ENCODE results near the gene DUSP2. TPM values are rescaled to one million over a fixed set of nuclear protein-coding genes. Genes with fewer than 3 reads are reported as not detected.

DUSP2 gene
- total and polyA plus RNA-seq, 8 donors, result 3.6 to 9.4 (median 6.0) TPM

- H3K9me3 ChIP-seq, result peaks cover 0 to 5% (median 0%) of the 10 kb centered on the region in 4 donors
- H3K36me3 ChIP-seq, result no peaks in the 10 kb centered on the region
- TF ChIP-seq CTCF (IDR thresholded peaks at IDR 0.05) (no peak), EP300 (IDR thresholded peaks at IDR 0.05) (no peak), POLR2AphosphoS5 (IDR thresholded peaks at IDR 0.05) (no peak), POLR2A (IDR thresholded peaks at IDR 0.05) (no peak)
- 85 to 90% (median 87%) methylated on average over 2 of the region's 2 CpGs for WGBS, 5 donors
- H3K4me1 ChIP-seq, result no peaks in the 10 kb centered on the region
- no peaks in the 10 kb centered on the region for H3K27me3 ChIP-seq
- no peak for DNase-seq
- no peak overlapping the region for H3K27ac ChIP-seq
- H3K4me3 ChIP-seq, result no peak overlapping the region
- intact Hi-C loops (cut with DNase I; ENCODE audit: low total_unique reads), result loop anchor here (10.0 kb wide), 1 partner anchor 145 kb away; no protein-coding TSS in a partner anchor
These were observed 24.7 kb upstream of the DUSP2 start for GRCh38 chr2:96169868-96170507.

GRCh38 chr2:96167407-96168013 is 22.3 kb upstream of the DUSP2 start:
- Histone ChIP-seq H3K27me3 (peaks cover 0 to 4% (median 0%) of the 10 kb centered on the region in 3 donors), H3K4me1 (no peaks in the 10 kb centered on the region), H3K9me3 (peaks cover 0 to 5% (median 0%) of the 10 kb centered on the region in 4 donors), H3K36me3 (no peaks in the 10 kb centered on the region), H3K4me3 (no peak overlapping the region), H3K27ac (no peak overlapping the region)
- no peak for TF ChIP-seq POLR2A (IDR thresholded peaks at IDR 0.05)
- no peak for TF ChIP-seq CTCF (IDR thresholded peaks at IDR 0.05)
- no peak for TF ChIP-seq POLR2AphosphoS5 (IDR thresholded peaks at IDR 0.05)
- TF ChIP-seq EP300 (IDR thresholded peaks at IDR 0.05), result no peak
- 55 to 73% (median 67%) methylated on average over 6 of the region's 6 CpGs for WGBS, 5 donors
- intact Hi-C loops (cut with DNase I; ENCODE audit: low total_unique reads), result no loop called here
- no peak for DNase-seq

- intact Hi-C loops (cut with DNase I; ENCODE audit: low total_unique reads), result no loop called here
- TF ChIP-seq EP300 (IDR thresholded peaks at IDR 0.05), result no peak
- TF ChIP-seq POLR2A (IDR thresholded peaks at IDR 0.05), result no peak
- no peak for TF ChIP-seq CTCF (IDR thresholded peaks at IDR 0.05)
- no peak for TF ChIP-seq POLR2AphosphoS5 (IDR thresholded peaks at IDR 0.05)
- Histone ChIP-seq H3K36me3 (no peaks in the 10 kb centered on the region), H3K4me1 (no peaks in the 10 kb centered on the region), H3K9me3 (peaks cover 0 to 5% (median 3%) of the 10 kb centered on the region in 4 donors), H3K27ac (peak overlapping the region in 4 of 5 donors; percentile 50 to 72 (median 58)), H3K4me3 (no peak overlapping the region), H3K27me3 (peaks cover 0 to 4% (median 0%) of the 10 kb centered on the region in 3 donors)
- 79 to 88% (median 82%) methylated on average over 11 to 18 of the region's 18 CpGs for WGBS, 5 donors
- peak in 1 of 2 donors; percentile 57 for DNase-seq
These were observed 19.4 kb upstream of the DUSP2 start for GRCh38 chr2:96164459-96165184.

GRCh38 chr2:96163768-96164429 is 18.7 kb upstream of the DUSP2 start:
- no peak overlapping the region for H3K4me3 ChIP-seq
- intact Hi-C loops (cut with DNase I; ENCODE audit: low total_unique reads), result no loop called here
- TF ChIP-seq CTCF (IDR thresholded peaks at IDR 0.05) (no peak), POLR2A (IDR thresholded peaks at IDR 0.05) (no peak), EP300 (IDR thresholded peaks at IDR 0.05) (no peak)
- peaks cover 0 to 4% (median 0%) of the 10 kb centered on the region in 3 donors for H3K27me3 ChIP-seq
- peak overlapping the region; percentile 6 to 72 (median 56) for H3K27ac ChIP-seq
- H3K9me3 ChIP-seq, result peaks cover 0 to 5% (median 3%) of the 10 kb centered on the region in 4 donors
- no peaks in the 10 kb centered on the region for H3K36me3 ChIP-seq
- no peaks in the 10 kb centered on the region for H3K4me1 ChIP-seq
- DNase-seq, result peak in 1 of 2 donors; percentile 73
- 48 to 84% (median 69%) methylated on average over 11 to 13 of the region's 13 CpGs for whole genome bisulfite sequencing, 5 donors
